ENCODE measurements around the gene BPIFA2.

DNA sequence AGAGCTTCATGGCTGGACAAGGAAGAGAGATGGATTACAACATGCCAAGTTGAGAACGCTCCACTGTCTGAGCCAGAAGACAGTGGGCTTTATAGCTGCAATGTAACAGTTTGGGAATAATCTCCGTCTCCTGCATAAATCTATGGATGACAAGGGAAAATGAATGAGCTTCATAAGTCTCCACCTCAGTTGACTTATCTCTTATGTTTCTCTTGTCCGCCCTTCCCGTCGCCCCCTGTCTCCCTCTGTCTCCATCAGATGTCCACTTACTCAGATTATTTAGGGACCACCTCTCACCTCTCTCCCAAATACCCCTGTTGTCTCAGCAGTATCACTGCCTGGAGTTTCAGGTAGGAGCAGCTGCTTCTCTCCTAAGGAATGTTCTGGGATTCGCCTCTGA is 13.7 kb upstream of the BPIFA2 start:
- TF ChIP-seq TAF1 (IDR thresholded peaks at IDR 0.05; ENCODE audit: low read depth) (no peak), YY1 (IDR thresholded peaks at IDR 0.05; ENCODE audit: low read depth) (no peak), EP300 (IDR thresholded peaks at IDR 0.05; ENCODE audit: borderline replicate concordance) (no peak), EGR1 (IDR thresholded peaks at IDR 0.05) (no peak), NFIC (IDR thresholded peaks at IDR 0.05) (no peak), TCF12 (IDR thresholded peaks at IDR 0.05; ENCODE audit: low read depth) (no peak), RAD21 (IDR thresholded peaks at IDR 0.05; ENCODE audit: low read depth) (no peak), FOXM1 (IDR thresholded peaks at IDR 0.05; ENCODE audit: borderline replicate concordance, low read depth) (no peak), CEBPB (IDR thresholded peaks at IDR 0.05) (no peak), TEAD4 (IDR thresholded peaks at IDR 0.05) (no peak), CREB1 (IDR thresholded peaks at IDR 0.05; ENCODE audit: low read depth) (no peak)
- TF ChIP-seq, protein P1, sequence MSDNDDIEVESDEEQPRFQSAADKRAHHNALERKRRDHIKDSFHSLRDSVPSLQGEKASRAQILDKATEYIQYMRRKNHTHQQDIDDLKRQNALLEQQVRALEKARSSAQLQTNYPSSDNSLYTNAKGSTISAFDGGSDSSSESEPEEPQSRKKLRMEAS (IDR thresholded peaks at IDR 0.05), result no peak
- TF ChIP-seq, protein P2, sequence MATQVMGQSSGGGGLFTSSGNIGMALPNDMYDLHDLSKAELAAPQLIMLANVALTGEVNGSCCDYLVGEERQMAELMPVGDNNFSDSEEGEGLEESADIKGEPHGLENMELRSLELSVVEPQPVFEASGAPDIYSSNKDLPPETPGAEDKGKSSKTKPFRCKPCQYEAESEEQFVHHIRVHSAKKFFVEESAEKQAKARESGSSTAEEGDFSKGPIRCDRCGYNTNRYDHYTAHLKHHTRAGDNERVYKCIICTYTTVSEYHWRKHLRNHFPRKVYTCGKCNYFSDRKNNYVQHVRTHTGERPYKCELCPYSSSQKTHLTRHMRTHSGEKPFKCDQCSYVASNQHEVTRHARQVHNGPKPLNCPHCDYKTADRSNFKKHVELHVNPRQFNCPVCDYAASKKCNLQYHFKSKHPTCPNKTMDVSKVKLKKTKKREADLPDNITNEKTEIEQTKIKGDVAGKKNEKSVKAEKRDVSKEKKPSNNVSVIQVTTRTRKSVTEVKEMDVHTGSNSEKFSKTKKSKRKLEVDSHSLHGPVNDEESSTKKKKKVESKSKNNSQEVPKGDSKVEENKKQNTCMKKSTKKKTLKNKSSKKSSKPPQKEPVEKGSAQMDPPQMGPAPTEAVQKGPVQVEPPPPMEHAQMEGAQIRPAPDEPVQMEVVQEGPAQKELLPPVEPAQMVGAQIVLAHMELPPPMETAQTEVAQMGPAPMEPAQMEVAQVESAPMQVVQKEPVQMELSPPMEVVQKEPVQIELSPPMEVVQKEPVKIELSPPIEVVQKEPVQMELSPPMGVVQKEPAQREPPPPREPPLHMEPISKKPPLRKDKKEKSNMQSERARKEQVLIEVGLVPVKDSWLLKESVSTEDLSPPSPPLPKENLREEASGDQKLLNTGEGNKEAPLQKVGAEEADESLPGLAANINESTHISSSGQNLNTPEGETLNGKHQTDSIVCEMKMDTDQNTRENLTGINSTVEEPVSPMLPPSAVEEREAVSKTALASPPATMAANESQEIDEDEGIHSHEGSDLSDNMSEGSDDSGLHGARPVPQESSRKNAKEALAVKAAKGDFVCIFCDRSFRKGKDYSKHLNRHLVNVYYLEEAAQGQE (IDR thresholded peaks at IDR 0.05; ENCODE audit: low read depth), result no peak
